IMR-90 (cell line): Measurements from ENCODE around the gene LOXL3. TPM values are rescaled to one million over a fixed set of nuclear protein-coding genes. Genes with fewer than 3 reads are reported as not detected.

ENCODE experiments used
- ATAC-seq: fragments of 200-7000 bp; cut with Tn5 transposase; 2 replicates; pipeline ENCODE4 v1.9.1; 2020; ENCODE audit warnings: low read depth, mild to moderate bottlenecking, moderate library complexity
- BruUV-seq: library from RNA; stranded (reverse); fragments of 400-500 nt; replicated peaks from 2 replicates; lab custom pipeline; 2021; lab: Mats Ljungman, UMichigan
- CTCF ChIA-PET: fragments of 300-600 bp; formaldehyde crosslinking; extraction: SDS; loops from one replicate; lab custom pipeline; 2021; ENCODE audit warnings: antibody characterized with exemption; lab: Yijun Ruan, JAX
- POLR2A ChIA-PET: fragments of 300-600 bp; sonication (Branson Sonifier 250); formaldehyde crosslinking; loops from one replicate; lab custom pipeline; 2022; ENCODE audit warnings: antibody characterized with exemption; ENCODE audit not compliant: unreplicated experiment; lab: Charles Lee
- DNase-seq: peaks from one replicate; pipeline ENCODE4 v3.0.0; 2013
- H2AFZ ChIP-seq: replicated peaks from 2 replicates; pipeline ENCODE3; 2013; ENCODE audit warnings: low read length, mild to moderate bottlenecking; ENCODE audit not compliant: poor library complexity
- H2AK5ac ChIP-seq: 2 replicates; pipeline ENCODE4 v1.6.1; 2013; ENCODE audit warnings: low read depth, low read length, inconsistent platforms
- H2AK9ac ChIP-seq: replicated peaks from 2 replicates; pipeline ENCODE3; 2013; ENCODE audit warnings: mild to moderate bottlenecking, low read depth, low read length, moderate library complexity; ENCODE audit not compliant: poor library complexity
- H2BK120ac ChIP-seq: 2 replicates; pipeline ENCODE4 v1.6.1; 2013; ENCODE audit warnings: low read depth, low read length, inconsistent platforms
- H2BK15ac ChIP-seq: 3 replicates; pipeline ENCODE4 v1.6.1; 2013; ENCODE audit warnings: low read depth, low read length, inconsistent platforms
- H2BK20ac ChIP-seq: 2 replicates; pipeline ENCODE4 v1.6.1; 2013; ENCODE audit warnings: low read depth, mild to moderate bottlenecking, inconsistent platforms, low read length, moderate library complexity
- H2BK5ac ChIP-seq: 2 replicates; pipeline ENCODE4 v1.6.1; 2013; ENCODE audit warnings: mild to moderate bottlenecking, low read depth, low read length, inconsistent platforms; ENCODE audit not compliant: poor library complexity, severe bottlenecking
- H3K14ac ChIP-seq: replicated peaks from 2 replicates; pipeline ENCODE4 v1.6.1; 2013; ENCODE audit warnings: low read depth, low read length, inconsistent platforms
- H3K18ac ChIP-seq: 2 replicates; pipeline ENCODE4 v1.6.1; 2013; ENCODE audit warnings: low read depth, low read length, control low read depth
- H3K23ac ChIP-seq: 2 replicates; pipeline ENCODE4 v1.6.1; 2013; ENCODE audit warnings: low read depth, low read length, inconsistent platforms
- H3K27ac ChIP-seq: 2 replicates; pipeline ENCODE4 v1.5.1; 2013; ENCODE audit warnings: mild to moderate bottlenecking, control low read depth, low read length; ENCODE audit not compliant: insufficient read depth
- H3K27me3 ChIP-seq: 2 replicates; pipeline ENCODE4 v1.6.1; 2013; ENCODE audit warnings: low read length; ENCODE audit not compliant: control insufficient read depth, insufficient read depth
- H3K36me3 ChIP-seq: 2 replicates; pipeline ENCODE4 v1.6.1; 2013; ENCODE audit warnings: low read length, mixed read lengths; ENCODE audit not compliant: control insufficient read depth, insufficient read depth
- H3K4ac ChIP-seq: 2 replicates; pipeline ENCODE4 v1.6.1; 2013; ENCODE audit warnings: low read depth, low read length, inconsistent platforms
- H3K4me1 ChIP-seq: 2 replicates; pipeline ENCODE4 v1.6.1; 2013; ENCODE audit warnings: low read length, mixed read lengths; ENCODE audit not compliant: control insufficient read depth, insufficient read depth
- H3K4me2 ChIP-seq: 2 replicates; pipeline ENCODE4 v1.6.1; 2013; ENCODE audit warnings: low read depth, mild to moderate bottlenecking, control low read depth, low read length, moderate library complexity
- H3K4me3 ChIP-seq: 2 replicates; pipeline ENCODE4 v1.5.1; 2013; ENCODE audit warnings: low read depth, mild to moderate bottlenecking, control low read depth, low read length, moderate library complexity; ENCODE audit not compliant: insufficient read depth
- H3K56ac ChIP-seq: 2 replicates; pipeline ENCODE4 v1.6.1; 2013; ENCODE audit warnings: low read length, inconsistent platforms; ENCODE audit not compliant: insufficient read depth; ENCODE audit errors: extremely low read depth
- H3K79me1 ChIP-seq, 2 experiments: 2 replicates each; pipeline ENCODE4 v1.6.1; 2013; ENCODE audit warnings: low read length in 2 of 2, inconsistent platforms in 1 of 2, low read depth in 1 of 2
- H3K9ac ChIP-seq: 2 replicates; pipeline ENCODE4 v1.6.1; 2013; ENCODE audit warnings: low read depth, low read length, control low read depth
- H3K9me1 ChIP-seq: 2 replicates; pipeline ENCODE4 v1.6.1; 2013; ENCODE audit warnings: low read length, inconsistent platforms; ENCODE audit not compliant: insufficient read depth
- H3K9me3 ChIP-seq: 2 replicates; pipeline ENCODE4 v1.6.1; 2013; ENCODE audit warnings: low read length; ENCODE audit not compliant: control insufficient read depth, insufficient read depth
- H4K20me1 ChIP-seq: 2 replicates; pipeline ENCODE4 v1.6.1; 2013; ENCODE audit warnings: low read length, inconsistent platforms; ENCODE audit not compliant: insufficient read depth
- H4K5ac ChIP-seq: 2 replicates; pipeline ENCODE4 v1.6.1; 2013; ENCODE audit warnings: mild to moderate bottlenecking, low read depth, low read length, control low read depth
- H4K8ac ChIP-seq, 2 experiments: 2 replicates each; pipeline ENCODE4 v1.6.1; 2013; ENCODE audit warnings: low read depth in 2 of 2, low read length in 2 of 2, control low read depth in 1 of 2, inconsistent platforms in 1 of 2
- H4K91ac ChIP-seq: 2 replicates; pipeline ENCODE4 v1.6.1; 2013; ENCODE audit warnings: low read depth, low read length, inconsistent platforms; ENCODE audit not compliant: insufficient read depth
- BHLHE40 ChIP-seq: fragments of 150-350 bp; IDR thresholded peaks from 2 replicates; pipeline ENCODE4 v1.6.1; 2016; ENCODE audit warnings: mild to moderate bottlenecking, low read depth, low read length
- CEBPB ChIP-seq: IDR thresholded peaks from 2 replicates; pipeline ENCODE4 v1.6.1; 2012; ENCODE audit warnings: low read depth, low read length, improper control_type of control experiment
- CHD1 ChIP-seq: IDR thresholded peaks from 2 replicates; pipeline ENCODE4 v1.6.1; 2012; ENCODE audit warnings: low read depth, low read length, improper control_type of control experiment
- CTCF ChIP-seq: conservative IDR thresholded peaks from 2 replicates; pipeline ENCODE4 v1.5.1; 2012; ENCODE audit warnings: mild to moderate bottlenecking, low read depth, low read length, improper control_type of control experiment
- ELK1 ChIP-seq: fragments of 150-350 bp; IDR thresholded peaks from 2 replicates; pipeline ENCODE4 v1.6.1; 2016; ENCODE audit warnings: low read depth, mild to moderate bottlenecking, low read length, moderate library complexity, borderline replicate concordance
- FOS ChIP-seq: fragments of 150-350 bp; IDR thresholded peaks from 2 replicates; pipeline ENCODE4 v1.6.1; 2016; ENCODE audit warnings: low read depth, low read length
- MAFK ChIP-seq: IDR thresholded peaks from 2 replicates; pipeline ENCODE4 v1.6.1; 2012; ENCODE audit warnings: low read depth, low read length, improper control_type of control experiment
- MAZ ChIP-seq: IDR thresholded peaks from 2 replicates; pipeline ENCODE4 v1.6.1; 2012; ENCODE audit warnings: low read depth, mild to moderate bottlenecking, low read length, improper control_type of control experiment, moderate library complexity, borderline replicate concordance
- MXI1 ChIP-seq: IDR thresholded peaks from 2 replicates; pipeline ENCODE4 v1.6.1; 2012; ENCODE audit warnings: low read depth, mild to moderate bottlenecking, low read length, moderate library complexity, borderline replicate concordance
- NFE2L2 ChIP-seq: fragments of 150-350 bp; IDR thresholded peaks from 2 replicates; pipeline ENCODE4 v1.6.1; 2016; ENCODE audit warnings: low read depth, mild to moderate bottlenecking, low read length
- POLR2A ChIP-seq: IDR thresholded peaks from 2 replicates; pipeline ENCODE4 v1.6.1; 2012; ENCODE audit warnings: mild to moderate bottlenecking, low read depth, low read length
- RAD21 ChIP-seq: IDR thresholded peaks from 2 replicates; pipeline ENCODE4 v1.6.1; 2012; ENCODE audit warnings: low read length, improper control_type of control experiment
- RCOR1 ChIP-seq: IDR thresholded peaks from 2 replicates; pipeline ENCODE4 v1.6.1; 2012; ENCODE audit warnings: mild to moderate bottlenecking, low read length, improper control_type of control experiment; ENCODE audit not compliant: insufficient replicate concordance
- RFX5 ChIP-seq: IDR thresholded peaks from 2 replicates; pipeline ENCODE4 v1.8.0; 2012; ENCODE audit warnings: low read depth, mild to moderate bottlenecking, low read length, moderate library complexity
- SMC3 ChIP-seq: fragments of 150-350 bp; IDR thresholded peaks from 2 replicates; pipeline ENCODE4 v1.6.1; 2016; ENCODE audit warnings: low read depth, mild to moderate bottlenecking, antibody characterized with exemption, low read length, moderate library complexity
- WGBS, 2 experiments: methylation state at CpG; one replicate each; pipeline versions ENCODE4 v1.1.5 to v1.1.7; 2013; ENCODE audit warnings: missing lambda C conversion rate in 2 of 2; ENCODE audit not compliant: insufficient read length in 1 of 2; ENCODE audit errors: extremely low coverage in 2 of 2; 5-methylcytosine and 5-hydroxymethylcytosine counted together
- dilution Hi-C: fragments of 300-500 bp; cut with HindIII; formaldehyde crosslinking; loops from one replicate; pipeline ENCODE4 v1.14.3; 2018; ENCODE audit warnings: low sequenced_read_pairs; ENCODE audit not compliant: unreplicated experiment
- in situ Hi-C: fragments of 300-500 bp; cut with MboI; formaldehyde crosslinking; loops from 3 replicates; pipeline ENCODE4 v1.14.3; 2019; ENCODE audit warnings: low sequenced_read_pairs, inconsistent platforms, mixed read lengths
- intact Hi-C: fragments of 100-400 bp; cut with micrococcal nuclease; formaldehyde crosslinking; loops from 2 replicates; pipeline ENCODE4 v1.10.0; 2022
- polyA plus RNA-seq, 3 experiments: library from polyadenylated mRNA; depleted of rRNA; stranded (reverse); fragments of >200 nt; gene quantifications; 2 replicates each; pipeline ENCODE4 v1.2.3, GENCODE V29; 2012; ENCODE audit warnings: low replicate concordance in 1 of 3
- total RNA-seq: library from RNA; depleted of rRNA; stranded (reverse); fragments of >200 nt; gene quantifications from 2 replicates; pipeline ENCODE4 v1.2.3, GENCODE V29; 2012
- TF ChIP-seq, protein P1 (sequence below): fragments of 150-350 bp; IDR thresholded peaks from 2 replicates; pipeline ENCODE4 v1.6.1; 2017; ENCODE audit warnings: mild to moderate bottlenecking, antibody characterized with exemption, low read length, low read depth

LOXL3 gene
- total and polyA plus RNA-seq, 2 of the 4 experiments (the other 2 are of a cell fraction), result 17.9 to 23.4 TPM

GRCh38 chr2:74515271-74515980 lies 38.3 kb downstream of the LOXL3 start:
- ChIA-PET CTCF (no interaction called here), POLR2A (no interaction called here)
- BruUV-seq, result no TSS peak
- Histone ChIP-seq H2BK120ac (no peak overlapping the region), H4K5ac (no peak overlapping the region), H3K9ac (no peak overlapping the region), H3K18ac (no peak overlapping the region), H3K4me2 (no peak overlapping the region), H3K4ac (no peak overlapping the region), H2AFZ (peak overlapping the region; percentile 59), H3K4me3 (no peak overlapping the region), H3K56ac (no peak overlapping the region), H3K36me3 (no peaks in the 10 kb centered on the region), H3K14ac (no peak overlapping the region), H2AK9ac (peak overlapping the region; percentile 3), H2BK15ac (no peak overlapping the region), H2AK5ac (no peak overlapping the region), H2BK20ac (no peak overlapping the region), H3K79me1 (no peaks in the 10 kb centered on the region), H3K23ac (no peak overlapping the region), H4K20me1 (0 out of 2 replicates have a peak, but pooled peaks cover 5% of the 10 kb centered on the region), H3K27ac (no peak overlapping the region), H3K9me3 (peaks cover 20% of the 10 kb centered on the region), H4K91ac (no peak overlapping the region), H3K27me3 (peaks cover 90% of the 10 kb centered on the region), H3K4me1 (no peaks in the 10 kb centered on the region), H2BK5ac (no peak overlapping the region), H3K9me1 (no peaks in the 10 kb centered on the region), H4K8ac (no peak overlapping the region)
- no peak for TF ChIP-seq RCOR1
- no peak for TF ChIP-seq FOS
- no peak for TF ChIP-seq RAD21
- no peak for TF ChIP-seq RFX5
- TF ChIP-seq MAZ, result no peak
- TF ChIP-seq NFE2L2, result no peak
- TF ChIP-seq, protein P1, sequence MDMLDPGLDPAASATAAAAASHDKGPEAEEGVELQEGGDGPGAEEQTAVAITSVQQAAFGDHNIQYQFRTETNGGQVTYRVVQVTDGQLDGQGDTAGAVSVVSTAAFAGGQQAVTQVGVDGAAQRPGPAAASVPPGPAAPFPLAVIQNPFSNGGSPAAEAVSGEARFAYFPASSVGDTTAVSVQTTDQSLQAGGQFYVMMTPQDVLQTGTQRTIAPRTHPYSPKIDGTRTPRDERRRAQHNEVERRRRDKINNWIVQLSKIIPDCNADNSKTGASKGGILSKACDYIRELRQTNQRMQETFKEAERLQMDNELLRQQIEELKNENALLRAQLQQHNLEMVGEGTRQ, result no peak
- no peak for TF ChIP-seq CTCF
- no peak for TF ChIP-seq BHLHE40
- no peak for TF ChIP-seq POLR2A
- TF ChIP-seq MXI1, result no peak
- TF ChIP-seq CHD1, result no peak
- TF ChIP-seq SMC3, result no peak
- TF ChIP-seq ELK1, result no peak
- no peak for TF ChIP-seq MAFK
- no peak for TF ChIP-seq CEBPB
- in situ Hi-C loops, result no loop called here
- no peak for ATAC-seq
- intact Hi-C loops, result no loop called here
- 11% methylated on average over 52 of the region's 60 CpGs; no CpG with 5 or more reads in 1 of the 2 experiments for WGBS, 2 experiments
- dilution Hi-C loops, result no loop called here
- DNase-seq, result no peak
